ENCODE results near the gene ZNF682. TPM values are rescaled to one million over a fixed set of nuclear protein-coding genes. Genes with fewer than 3 reads are reported as not detected.

ZNF682 gene
- total and polyA plus RNA-seq, 2 donors (not counting 1 experiment from before 2014, with no cell fraction given): 2.0 to 11.3 TPM

DNA sequence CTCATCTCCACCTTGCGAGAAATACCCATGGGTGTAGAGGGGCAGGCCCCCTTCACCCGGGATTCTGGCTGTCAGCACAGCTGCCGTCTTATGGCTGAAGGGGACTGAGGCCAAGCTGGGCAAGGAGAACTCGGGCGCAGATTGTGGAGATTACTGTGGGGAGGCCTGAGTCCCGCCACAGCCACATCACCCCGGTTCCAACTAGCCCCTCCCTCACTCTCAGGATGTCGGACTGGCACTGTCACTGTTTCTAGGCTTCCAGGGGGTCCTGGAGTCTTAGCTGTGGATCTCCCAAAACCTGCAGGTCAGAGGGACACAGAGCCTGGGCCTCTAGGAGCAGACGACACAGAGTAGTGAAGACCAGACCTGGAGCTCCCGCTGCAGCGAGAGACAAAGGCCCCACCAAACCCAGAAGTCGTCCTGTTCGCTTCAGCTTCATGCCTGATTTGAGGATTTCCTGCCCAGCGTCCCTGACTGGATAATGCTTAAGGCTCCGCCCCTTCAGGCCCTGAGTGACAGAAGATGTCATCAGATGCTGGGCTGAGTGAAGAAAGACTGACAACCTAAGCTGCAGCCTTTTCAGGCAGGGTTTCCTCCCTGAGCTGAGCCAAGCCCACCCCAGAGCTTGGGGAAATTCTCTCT lies 82.8 kb downstream of the ZNF682 start:
- CTCF ChIA-PET: interaction anchor here (0.6 to 5.7 kb wide), 2 partner anchors 425 to 783 kb away, joined by 3 to 88 read pairs; partner anchors contain the start of gene YJEFN3
- POLR2A ChIA-PET: no interaction called here
- no peak overlapping the region for H3K9ac ChIP-seq (ENCODE audit: low read length)
- no peaks in the 10 kb centered on the region for H4K20me1 ChIP-seq (ENCODE audit: control insufficient read depth, insufficient read depth, low read length, poor library complexity, severe bottlenecking)
- Mint-ChIP-seq H3K27me3 (no peaks in the 10 kb centered on the region), H3K27ac (no peak overlapping the region), H3K4me3 (no peak overlapping the region), H3K4me1 (peaks cover 5% of the 10 kb centered on the region), H3K9me3 (ENCODE audit: insufficient read depth) (no peaks in the 10 kb centered on the region)
- no peaks in the 10 kb centered on the region for H3K79me2 ChIP-seq (ENCODE audit: control insufficient read depth, insufficient read depth, low read length)
- H3K27me3 ChIP-seq (replicated peaks in 1 of 4; ENCODE audit: control extremely low read depth in 1 of 4, control insufficient read depth in 3 of 4, insufficient read depth in 4 of 4, low read length in 3 of 4): no peaks in the 10 kb centered on the region
- WGBS (ENCODE audit: insufficient coverage): 87% methylated on average over 12 of the region's 15 CpGs
- no peak for DNase-seq
- H3K27ac ChIP-seq (ENCODE audit: low read length in 2 of 2): no peak overlapping the region
- no peaks in the 10 kb centered on the region for H3K36me3 ChIP-seq (replicated peaks in 1 of 2; ENCODE audit: control extremely low read depth in 1 of 2, control insufficient read depth in 1 of 2, extremely low read depth in 1 of 2, insufficient read depth in 2 of 2, low read length in 1 of 2)
- no peak overlapping the region for H3K4me2 ChIP-seq (replicated peaks; ENCODE audit: low read depth, low read length, poor library complexity, severe bottlenecking)
- H3K4me3 ChIP-seq (ENCODE audit: control extremely low read depth in 1 of 5, extremely low read depth in 1 of 5, insufficient read depth in 1 of 5, low read depth in 2 of 5, low read length in 4 of 5): no peak overlapping the region
- TF ChIP-seq EZH2 (IDR thresholded peaks at IDR 0.05; ENCODE audit: borderline replicate concordance, insufficient read depth, low read depth, low read length, poor library complexity, severe bottlenecking): no peak
- TF ChIP-seq, protein P1, sequence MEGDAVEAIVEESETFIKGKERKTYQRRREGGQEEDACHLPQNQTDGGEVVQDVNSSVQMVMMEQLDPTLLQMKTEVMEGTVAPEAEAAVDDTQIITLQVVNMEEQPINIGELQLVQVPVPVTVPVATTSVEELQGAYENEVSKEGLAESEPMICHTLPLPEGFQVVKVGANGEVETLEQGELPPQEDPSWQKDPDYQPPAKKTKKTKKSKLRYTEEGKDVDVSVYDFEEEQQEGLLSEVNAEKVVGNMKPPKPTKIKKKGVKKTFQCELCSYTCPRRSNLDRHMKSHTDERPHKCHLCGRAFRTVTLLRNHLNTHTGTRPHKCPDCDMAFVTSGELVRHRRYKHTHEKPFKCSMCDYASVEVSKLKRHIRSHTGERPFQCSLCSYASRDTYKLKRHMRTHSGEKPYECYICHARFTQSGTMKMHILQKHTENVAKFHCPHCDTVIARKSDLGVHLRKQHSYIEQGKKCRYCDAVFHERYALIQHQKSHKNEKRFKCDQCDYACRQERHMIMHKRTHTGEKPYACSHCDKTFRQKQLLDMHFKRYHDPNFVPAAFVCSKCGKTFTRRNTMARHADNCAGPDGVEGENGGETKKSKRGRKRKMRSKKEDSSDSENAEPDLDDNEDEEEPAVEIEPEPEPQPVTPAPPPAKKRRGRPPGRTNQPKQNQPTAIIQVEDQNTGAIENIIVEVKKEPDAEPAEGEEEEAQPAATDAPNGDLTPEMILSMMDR (IDR thresholded peaks at IDR 0.05): no peak
- no peaks in the 10 kb centered on the region for H3K9me3 ChIP-seq (ENCODE audit: control extremely low read depth in 1 of 3, control insufficient read depth in 2 of 3, insufficient read depth in 1 of 3, low read length in 2 of 3)
- no peak overlapping the region for H2AFZ ChIP-seq (ENCODE audit: insufficient read depth, low read depth, low read length, poor library complexity, severe bottlenecking)
- intact Hi-C loops (cut with micrococcal nuclease): no loop called here
- peaks cover 0 to 6% of the 10 kb centered on the region in 2 donors for H3K4me1 ChIP-seq (ENCODE audit: control insufficient read depth in 2 of 2, insufficient read depth in 2 of 2, low read length in 2 of 2)
- no peak for ATAC-seq (ENCODE audit: low read depth)

DNA sequence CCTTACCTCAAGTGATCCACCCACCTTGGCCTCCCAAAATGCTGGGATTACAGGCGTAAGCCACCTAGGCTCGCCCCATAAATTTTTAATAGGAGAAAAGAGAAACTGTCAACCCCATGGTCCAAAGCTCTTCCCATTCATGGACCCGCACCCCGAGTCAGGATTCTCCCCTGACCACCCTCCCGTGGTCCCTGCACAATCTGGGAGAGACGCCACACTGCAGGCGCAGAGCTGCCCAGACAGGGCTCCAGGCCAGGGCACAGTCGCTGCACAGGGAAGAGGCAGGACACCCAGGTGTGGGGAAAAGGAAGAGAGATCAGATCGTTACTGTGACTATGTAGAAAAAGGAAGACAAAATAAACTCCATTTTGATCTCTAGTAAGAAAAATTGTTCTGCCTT lies 84.1 kb downstream of the ZNF682 start:
- Histone ChIP-seq H3K27me3 (replicated peaks in 1 of 4; ENCODE audit: control extremely low read depth in 1 of 4, control insufficient read depth in 3 of 4, insufficient read depth in 4 of 4, low read length in 3 of 4) (no peaks in the 10 kb centered on the region), H3K36me3 (replicated peaks in 1 of 2; ENCODE audit: control extremely low read depth in 1 of 2, control insufficient read depth in 1 of 2, extremely low read depth in 1 of 2, insufficient read depth in 2 of 2, low read length in 1 of 2) (no peaks in the 10 kb centered on the region), H3K9me3 (ENCODE audit: control extremely low read depth in 1 of 3, control insufficient read depth in 2 of 3, insufficient read depth in 1 of 3, low read length in 2 of 3) (peaks cover 0 to 2% (median 0%) of the 10 kb centered on the region in 3 donors), H3K79me2 (ENCODE audit: control insufficient read depth, insufficient read depth, low read length) (no peaks in the 10 kb centered on the region), H3K27ac (ENCODE audit: low read length in 2 of 2) (no peak overlapping the region), H4K20me1 (ENCODE audit: control insufficient read depth, insufficient read depth, low read length, poor library complexity, severe bottlenecking) (no peaks in the 10 kb centered on the region), H2AFZ (ENCODE audit: insufficient read depth, low read depth, low read length, poor library complexity, severe bottlenecking) (no peak overlapping the region), H3K4me1 (ENCODE audit: control insufficient read depth in 2 of 2, insufficient read depth in 2 of 2, low read length in 2 of 2) (peaks cover 0 to 6% of the 10 kb centered on the region in 2 donors), H3K4me2 (replicated peaks; ENCODE audit: low read depth, low read length, poor library complexity, severe bottlenecking) (no peak overlapping the region), H3K9ac (ENCODE audit: low read length) (no peak overlapping the region), H3K4me3 (ENCODE audit: control extremely low read depth in 1 of 5, extremely low read depth in 1 of 5, insufficient read depth in 1 of 5, low read depth in 2 of 5, low read length in 4 of 5) (no peak overlapping the region)
- WGBS (ENCODE audit: insufficient coverage): 86% methylated on average over 2 of the region's 9 CpGs
- TF ChIP-seq EZH2 (IDR thresholded peaks at IDR 0.05; ENCODE audit: borderline replicate concordance, insufficient read depth, low read depth, low read length, poor library complexity, severe bottlenecking): no peak
- TF ChIP-seq, protein P1 (IDR thresholded peaks at IDR 0.05): no peak
- no peak overlapping the region for H3K27ac Mint-ChIP-seq
- peaks cover 5% of the 10 kb centered on the region for H3K4me1 Mint-ChIP-seq
- ChIA-PET POLR2A (no interaction called here), CTCF (interaction anchor here (0.8 kb wide), 1 partner anchor 423 kb away, joined by 3 read pairs; no protein-coding TSS in a partner anchor)
- no peaks in the 10 kb centered on the region for H3K27me3 Mint-ChIP-seq
- ATAC-seq (ENCODE audit: low read depth) (no peak), DNase-seq (no peak)
- no peak overlapping the region for H3K4me3 Mint-ChIP-seq
- no peaks in the 10 kb centered on the region for H3K9me3 Mint-ChIP-seq (ENCODE audit: insufficient read depth)
- intact Hi-C loops (cut with micrococcal nuclease): no loop called here
